ENCODE results near the gene OPALIN. TPM values are rescaled to one million over a fixed set of nuclear protein-coding genes. Genes with fewer than 3 reads are reported as not detected.

OPALIN gene
- total RNA-seq, 3 donors from 2014 or later = not detected

DNA sequence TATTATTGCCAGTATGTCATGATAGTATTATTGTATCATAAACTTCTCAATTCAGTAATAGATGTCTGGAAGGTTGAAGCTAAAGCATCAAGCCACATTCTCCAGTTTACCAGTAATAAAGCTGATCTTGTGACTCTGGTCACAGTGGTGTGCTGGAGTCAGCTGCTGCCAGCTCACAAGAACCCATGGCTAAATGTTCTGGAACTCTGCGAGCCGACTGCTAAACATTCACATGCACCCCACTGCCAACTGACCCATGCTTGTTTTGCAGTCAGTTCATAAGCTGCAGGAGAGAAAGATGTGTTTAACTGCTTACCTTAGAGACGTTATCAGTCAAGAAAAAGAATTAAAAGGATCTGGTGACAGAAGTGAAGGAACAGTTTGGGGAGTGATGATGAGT, 60.4 kb downstream of the OPALIN start:
- Histone ChIP-seq H3K27ac (no peak overlapping the region), H3K4me3 (no peak overlapping the region), H3K36me3 (no peaks in the 10 kb centered on the region), H3K9me3 (no peaks in the 10 kb centered on the region), H3K27me3 (peaks cover 0 to 4% of the 10 kb centered on the region in 2 donors), H3K4me1 (no peaks in the 10 kb centered on the region)
- intact Hi-C loops (cut with DNase I; ENCODE audit: low total_unique reads) = loop anchor here (10.0 kb wide), 1 partner anchor 74 kb away; no protein-coding TSS in a partner anchor
- no peak for TF ChIP-seq POLR2A (IDR thresholded peaks at IDR 0.05)
- TF ChIP-seq POLR2AphosphoS5 (IDR thresholded peaks at IDR 0.05) = no peak
- TF ChIP-seq, protein P1, sequence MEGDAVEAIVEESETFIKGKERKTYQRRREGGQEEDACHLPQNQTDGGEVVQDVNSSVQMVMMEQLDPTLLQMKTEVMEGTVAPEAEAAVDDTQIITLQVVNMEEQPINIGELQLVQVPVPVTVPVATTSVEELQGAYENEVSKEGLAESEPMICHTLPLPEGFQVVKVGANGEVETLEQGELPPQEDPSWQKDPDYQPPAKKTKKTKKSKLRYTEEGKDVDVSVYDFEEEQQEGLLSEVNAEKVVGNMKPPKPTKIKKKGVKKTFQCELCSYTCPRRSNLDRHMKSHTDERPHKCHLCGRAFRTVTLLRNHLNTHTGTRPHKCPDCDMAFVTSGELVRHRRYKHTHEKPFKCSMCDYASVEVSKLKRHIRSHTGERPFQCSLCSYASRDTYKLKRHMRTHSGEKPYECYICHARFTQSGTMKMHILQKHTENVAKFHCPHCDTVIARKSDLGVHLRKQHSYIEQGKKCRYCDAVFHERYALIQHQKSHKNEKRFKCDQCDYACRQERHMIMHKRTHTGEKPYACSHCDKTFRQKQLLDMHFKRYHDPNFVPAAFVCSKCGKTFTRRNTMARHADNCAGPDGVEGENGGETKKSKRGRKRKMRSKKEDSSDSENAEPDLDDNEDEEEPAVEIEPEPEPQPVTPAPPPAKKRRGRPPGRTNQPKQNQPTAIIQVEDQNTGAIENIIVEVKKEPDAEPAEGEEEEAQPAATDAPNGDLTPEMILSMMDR (IDR thresholded peaks at IDR 0.05) = no peak
- DNase-seq (ENCODE audit: low spot score in 2 of 2) = no peak

DNA sequence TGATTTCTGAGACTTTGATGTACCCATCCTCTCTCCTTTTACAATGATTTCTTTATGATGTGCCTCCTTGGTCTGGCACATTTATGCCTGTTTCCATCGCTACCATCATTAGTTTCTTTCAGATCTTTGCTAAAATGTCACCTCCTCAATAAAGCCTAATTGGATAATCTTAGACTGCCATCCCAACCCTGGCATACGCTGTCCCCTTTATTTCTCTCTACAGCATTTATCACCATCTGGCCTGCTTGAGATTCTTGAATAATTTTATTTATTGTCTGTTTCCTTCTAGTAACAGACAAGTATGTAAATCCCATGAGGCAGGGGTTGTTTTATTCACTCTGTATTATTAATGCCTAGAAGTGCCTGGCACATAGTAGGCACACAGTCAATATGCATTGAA, 61.3 kb downstream of the OPALIN start:
- TF ChIP-seq POLR2A (IDR thresholded peaks at IDR 0.05) (no peak), POLR2AphosphoS5 (IDR thresholded peaks at IDR 0.05) (no peak)
- TF ChIP-seq, protein P1 (IDR thresholded peaks at IDR 0.05) = no peak
- no peaks in the 10 kb centered on the region for H3K9me3 ChIP-seq
- intact Hi-C loops (cut with DNase I; ENCODE audit: low total_unique reads) = loop anchor here (10.0 kb wide), 1 partner anchor 73 kb away; no protein-coding TSS in a partner anchor

DNA sequence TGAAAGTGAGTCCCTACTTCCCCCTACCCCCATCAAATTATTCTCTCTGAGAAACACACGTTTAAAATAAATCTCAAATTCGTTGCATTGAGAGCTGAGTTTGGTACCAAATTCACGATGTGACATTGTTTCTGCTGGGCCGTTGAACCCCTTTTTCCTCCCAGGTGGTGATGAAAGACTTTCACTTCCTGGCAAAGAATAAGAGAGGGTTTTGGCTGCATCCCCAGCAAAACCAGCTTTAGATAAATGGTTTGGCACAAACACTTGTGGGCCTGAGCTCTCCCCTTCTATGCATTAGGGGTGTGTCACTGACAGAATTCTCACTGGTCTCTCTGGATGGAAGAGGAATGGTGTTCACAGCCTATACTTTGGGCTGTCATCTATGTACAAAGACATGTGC, 63.3 kb downstream of the OPALIN start:
- no peaks in the 10 kb centered on the region for H3K36me3 ChIP-seq
- no peak overlapping the region for H3K4me3 ChIP-seq
- TF ChIP-seq, protein P1 (IDR thresholded peaks at IDR 0.05) = no peak
- no peak for TF ChIP-seq POLR2AphosphoS5 (IDR thresholded peaks at IDR 0.05)
- no peak for TF ChIP-seq POLR2A (IDR thresholded peaks at IDR 0.05)
- no peaks in the 10 kb centered on the region for H3K9me3 ChIP-seq
- no peak overlapping the region for H3K27ac ChIP-seq
- intact Hi-C loops (cut with DNase I; ENCODE audit: low total_unique reads) = loop anchor here (10.0 kb wide), 1 partner anchor 71 kb away; no protein-coding TSS in a partner anchor
- no peaks in the 10 kb centered on the region for H3K4me1 ChIP-seq
- peaks cover 0 to 4% of the 10 kb centered on the region in 2 donors for H3K27me3 ChIP-seq
- no peak for DNase-seq (ENCODE audit: low spot score in 2 of 2)

More for the DNA sequence above, 61.3 kb downstream of the OPALIN start:
- no peaks in the 10 kb centered on the region for H3K36me3 ChIP-seq
- H3K4me1 ChIP-seq = no peaks in the 10 kb centered on the region
- H3K27ac ChIP-seq = no peak overlapping the region
- H3K4me3 ChIP-seq = no peak overlapping the region
- no peak for DNase-seq (ENCODE audit: low spot score in 2 of 2)
- H3K27me3 ChIP-seq = peaks cover 0 to 4% of the 10 kb centered on the region in 2 donors

Other genes starting within 250 kb of the OPALIN start
- gene ZNF518A, start 228.7 kb downstream of the OPALIN start, total RNA-seq = 10 to 100 TPM; 18.1 to 33.7 (median 22.9) TPM
- gene BLNK, start 87.4 kb downstream of the OPALIN start, total RNA-seq = 10 to 100 TPM in 2 of 3 donors, 1 to 10 TPM in 1; 2.9 to 16.0 (median 13.4) TPM
- not detected for gene DNTT, start 54.6 kb downstream of the OPALIN start, total RNA-seq
- gene TLL2, start 154.9 kb upstream of the OPALIN start, total RNA-seq = under 1 TPM in 1 of 3 donors, not detected in 2; under 0.01 TPM
- gene TM9SF3, start 228.0 kb upstream of the OPALIN start, total RNA-seq = 100 to 1,000 TPM in 2 of 3 donors, 10 to 100 TPM in 1; 95.7 to 118 (median 116) TPM

Measured in breast epithelium (tissue), 4 donors.